ENCODE measurements around the gene MAP3K20.

- no peak for TF ChIP-seq POLR2A (IDR thresholded peaks at IDR 0.05; ENCODE audit: low read depth, low read length)
- no peak for TF ChIP-seq EZH2 (IDR thresholded peaks at IDR 0.05; ENCODE audit: borderline replicate concordance, low read depth, low read length, severe bottlenecking)
- no peak for TF ChIP-seq CTCF (IDR thresholded peaks at IDR 0.05; ENCODE audit: extremely low read depth in 1 of 2, insufficient read depth in 1 of 2, low read depth in 1 of 2, low read length in 2 of 2)
- no peak for TF ChIP-seq MAX (IDR thresholded peaks at IDR 0.05; ENCODE audit: insufficient read depth, insufficient read length)
These were observed 32.0 kb downstream of the MAP3K20 start for GRCh38 chr2:173107629-173108022.
